ENCODE measurements around the gene KRTAP9-2.
"Not testable (repeated sequence)": the region's sequence is repeated elsewhere in the genome, so short reads cannot be mapped to it uniquely, and the experiment has no call there.

KRTAP9-2 gene

DNA sequence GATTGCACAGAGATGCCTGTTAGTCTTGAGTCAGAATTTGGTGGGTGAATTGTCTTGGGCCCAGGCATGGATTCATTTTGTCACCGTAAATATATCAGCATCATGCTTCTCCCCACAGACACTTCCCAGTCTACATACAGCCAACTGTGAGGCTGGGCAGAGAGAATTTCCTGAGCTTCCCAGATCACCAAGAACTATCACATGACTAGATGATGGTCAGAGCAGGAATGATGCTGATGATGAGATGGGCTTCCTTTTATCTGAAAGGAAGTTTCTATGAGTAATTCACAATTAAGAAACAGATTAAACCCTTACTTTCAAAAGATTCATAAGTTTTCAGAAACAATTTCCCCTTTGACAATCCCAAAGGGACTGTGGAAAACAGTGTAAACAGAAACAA, 28.4 kb downstream of the KRTAP9-2 start:
- no peaks in the 10 kb centered on the region for H3K9me3 Mint-ChIP-seq
- peaks cover 24% of the 10 kb centered on the region for H3K27me3 Mint-ChIP-seq
- intact Hi-C loops (cut with micrococcal nuclease): no loop called here
- H3K4me1 Mint-ChIP-seq (ENCODE audit: low read depth): no peaks in the 10 kb centered on the region
- no peak overlapping the region for H3K4me3 Mint-ChIP-seq
- no peaks in the 10 kb centered on the region for H3K36me3 Mint-ChIP-seq (ENCODE audit: low read depth)
- no peak overlapping the region for H3K27ac Mint-ChIP-seq

- H3K4me1 Mint-ChIP-seq (ENCODE audit: low read depth); intact Hi-C loops (cut with micrococcal nuclease); H3K36me3 Mint-ChIP-seq (ENCODE audit: low read depth); H3K27ac Mint-ChIP-seq; H3K4me3 Mint-ChIP-seq; H3K9me3 Mint-ChIP-seq: not testable (repeated sequence)
- H3K27me3 Mint-ChIP-seq: peaks cover 18% of the 10 kb centered on the region
Observed at GRCh38 chr17:41255381-41256290, 29.2 kb downstream of the KRTAP9-2 start, which contains the start of gene KRTAP9-9. Gene KRTAP9-9, plus strand, starts transcription at chr17:41255384.

DNA sequence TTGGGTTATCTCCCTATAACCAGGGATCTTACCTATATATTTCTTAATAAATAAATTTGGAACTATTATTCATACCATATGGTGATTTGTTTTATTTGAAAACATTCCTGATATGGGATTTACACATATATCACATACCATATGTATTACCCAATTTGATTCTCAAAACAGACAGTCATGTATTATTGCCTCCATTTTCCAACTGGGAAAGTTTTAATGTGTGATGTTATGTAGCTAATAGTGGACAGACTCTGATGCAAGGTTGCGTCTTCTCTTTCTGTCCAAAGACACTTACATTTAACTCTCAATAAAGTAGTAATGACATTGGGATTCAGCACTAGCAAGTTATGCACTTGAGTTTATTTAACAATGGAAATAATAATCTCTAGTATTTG, 29.8 kb downstream of the KRTAP9-2 start:
- H3K4me1 Mint-ChIP-seq (ENCODE audit: low read depth): no peaks in the 10 kb centered on the region
- no peaks in the 10 kb centered on the region for H3K36me3 Mint-ChIP-seq (ENCODE audit: low read depth)
- no peaks in the 10 kb centered on the region for H3K9me3 Mint-ChIP-seq
- H3K27me3 Mint-ChIP-seq: peaks cover 20% of the 10 kb centered on the region
- intact Hi-C loops (cut with micrococcal nuclease): no loop called here
- no peak overlapping the region for H3K27ac Mint-ChIP-seq
- H3K4me3 Mint-ChIP-seq: no peak overlapping the region

- no peak overlapping the region for H3K4me3 Mint-ChIP-seq
- no peaks in the 10 kb centered on the region for H3K9me3 Mint-ChIP-seq
- peaks cover 21% of the 10 kb centered on the region for H3K27me3 Mint-ChIP-seq
- no peaks in the 10 kb centered on the region for H3K36me3 Mint-ChIP-seq (ENCODE audit: low read depth)
- intact Hi-C loops (cut with micrococcal nuclease): no loop called here
- no peaks in the 10 kb centered on the region for H3K4me1 Mint-ChIP-seq (ENCODE audit: low read depth)
- no peak overlapping the region for H3K27ac Mint-ChIP-seq
Observed at GRCh38 chr17:41258406-41258805, 32.0 kb downstream of the KRTAP9-2 start.

DNA sequence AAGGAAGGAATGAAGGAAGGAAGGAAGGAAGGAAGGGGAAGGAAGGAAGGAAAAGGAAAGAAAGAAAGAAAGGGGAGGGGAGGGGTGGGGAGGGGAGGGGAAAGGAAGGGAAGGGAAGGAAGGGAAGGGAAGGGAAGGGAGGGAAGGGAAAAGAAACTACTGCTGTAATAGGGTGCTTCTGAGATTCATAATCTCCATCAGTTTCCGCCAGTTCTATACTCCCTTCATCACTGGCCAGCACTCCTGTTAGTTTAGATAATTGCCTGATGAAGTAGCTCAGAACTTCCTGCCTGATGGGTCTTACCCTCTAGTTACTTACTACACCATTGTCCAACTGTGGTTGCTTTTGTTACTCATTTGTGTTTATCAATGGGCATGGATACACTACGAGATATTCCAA, 36.8 kb downstream of the KRTAP9-2 start:
- Mint-ChIP-seq H3K27ac (no peak overlapping the region), H3K4me1 (ENCODE audit: low read depth) (no peaks in the 10 kb centered on the region), H3K27me3 (peaks cover 22% of the 10 kb centered on the region), H3K9me3 (no peaks in the 10 kb centered on the region), H3K36me3 (ENCODE audit: low read depth) (no peaks in the 10 kb centered on the region), H3K4me3 (no peak overlapping the region)
- intact Hi-C loops (cut with micrococcal nuclease): no loop called here

- H3K4me3 Mint-ChIP-seq: no peak overlapping the region
- no peak overlapping the region for H3K27ac Mint-ChIP-seq
- H3K27me3 Mint-ChIP-seq: peaks cover 20% of the 10 kb centered on the region
- H3K9me3 Mint-ChIP-seq: no peaks in the 10 kb centered on the region
- intact Hi-C loops (cut with micrococcal nuclease): loop anchor here (1.0 kb wide), 1 partner anchor 12 kb away; no protein-coding TSS in a partner anchor
- H3K4me1 Mint-ChIP-seq (ENCODE audit: low read depth): no peaks in the 10 kb centered on the region
- no peaks in the 10 kb centered on the region for H3K36me3 Mint-ChIP-seq (ENCODE audit: low read depth)
Observed at GRCh38 chr17:41264599-41264998, 38.2 kb downstream of the KRTAP9-2 start.

GRCh38 chr17:41265078-41265477, 38.6 kb downstream of the KRTAP9-2 start, which contains the start of gene KRTAP9-6:
Gene KRTAP9-6, plus strand, starts transcription at chr17:41265378. Its CDS starts 0 bp downstream, at chr17:41265378.
- Mint-ChIP-seq H3K36me3 (ENCODE audit: low read depth) (no peaks in the 10 kb centered on the region), H3K4me1 (ENCODE audit: low read depth) (no peaks in the 10 kb centered on the region), H3K27me3 (peaks cover 20% of the 10 kb centered on the region), H3K27ac (no peak within 1 kb of the TSS), H3K4me3 (no peak within 1 kb of the TSS), H3K9me3 (no peaks in the 10 kb centered on the region)
- intact Hi-C loops (cut with micrococcal nuclease): no loop called here

GRCh38 chr17:41267711-41268110, 41.3 kb downstream of the KRTAP9-2 start:
- intact Hi-C loops (cut with micrococcal nuclease): no loop called here
- H3K27ac Mint-ChIP-seq: no peak overlapping the region
- H3K9me3 Mint-ChIP-seq: no peaks in the 10 kb centered on the region
- no peaks in the 10 kb centered on the region for H3K36me3 Mint-ChIP-seq (ENCODE audit: low read depth)
- H3K4me1 Mint-ChIP-seq (ENCODE audit: low read depth): no peaks in the 10 kb centered on the region
- H3K27me3 Mint-ChIP-seq: peaks cover 23% of the 10 kb centered on the region
- H3K4me3 Mint-ChIP-seq: no peak overlapping the region

GRCh38 chr17:41271323-41271722, 44.9 kb downstream of the KRTAP9-2 start:
- peaks cover 15% of the 10 kb centered on the region for H3K27me3 Mint-ChIP-seq
- H3K27ac Mint-ChIP-seq; intact Hi-C loops (cut with micrococcal nuclease); H3K4me3 Mint-ChIP-seq; H3K4me1 Mint-ChIP-seq (ENCODE audit: low read depth); H3K9me3 Mint-ChIP-seq; H3K36me3 Mint-ChIP-seq (ENCODE audit: low read depth): not testable (repeated sequence)

- peaks cover 16% of the 10 kb centered on the region for H3K27me3 Mint-ChIP-seq
- intact Hi-C loops (cut with micrococcal nuclease): no loop called here
Observed at GRCh38 chr17:41271858-41272257, 45.4 kb downstream of the KRTAP9-2 start.

DNA sequence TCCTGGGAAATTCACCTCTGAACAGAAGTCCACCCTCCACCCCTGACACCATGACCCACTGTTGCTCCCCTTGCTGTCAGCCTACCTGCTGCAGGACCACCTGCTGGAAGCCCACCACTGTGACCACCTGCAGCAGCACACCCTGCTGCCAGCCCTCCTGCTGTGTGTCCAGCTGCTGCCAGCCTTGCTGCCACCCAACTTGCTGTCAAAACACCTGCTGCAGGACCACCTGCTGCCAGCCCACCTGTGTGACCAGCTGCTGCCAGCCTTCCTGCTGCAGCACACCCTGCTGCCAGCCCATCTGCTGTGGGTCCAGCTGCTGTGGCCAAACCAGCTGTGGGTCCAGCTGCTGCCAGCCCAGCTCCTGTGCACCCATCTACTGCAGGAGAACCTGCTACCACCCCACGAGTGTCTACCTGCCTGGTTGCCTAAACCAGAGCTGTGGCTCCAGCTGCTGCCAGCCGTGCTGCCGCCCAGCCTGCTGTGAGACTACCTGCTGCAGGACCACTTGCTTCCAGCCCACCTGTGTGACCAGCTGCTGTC, 49.3 kb downstream of the KRTAP9-2 start, which contains the start of gene KRTAP9-7:
Gene KRTAP9-7, plus strand, starts transcription at position 51 of the 543 bp plus-strand sequence. Its CDS starts 0 bp downstream, at position 51.
- not testable (repeated sequence) for H3K4me3 Mint-ChIP-seq; H3K36me3 Mint-ChIP-seq (ENCODE audit: low read depth); H3K9me3 Mint-ChIP-seq; H3K27ac Mint-ChIP-seq; H3K4me1 Mint-ChIP-seq (ENCODE audit: low read depth)
- intact Hi-C loops (cut with micrococcal nuclease): loop anchor here (1.0 kb wide), 1 partner anchor 11 kb away; no protein-coding TSS in a partner anchor
- H3K27me3 Mint-ChIP-seq: peaks cover 18% of the 10 kb centered on the region

More at GRCh38 chr17:41271858-41272257, 45.4 kb downstream of the KRTAP9-2 start:
- no peaks in the 10 kb centered on the region for H3K9me3 Mint-ChIP-seq
- H3K4me3 Mint-ChIP-seq: no peak overlapping the region
- H3K36me3 Mint-ChIP-seq (ENCODE audit: low read depth): no peaks in the 10 kb centered on the region
- H3K4me1 Mint-ChIP-seq (ENCODE audit: low read depth): no peaks in the 10 kb centered on the region
- no peak overlapping the region for H3K27ac Mint-ChIP-seq

Data from dendritic cell treated with granulocyte-macrophage colony-stimulating factor and Interleukin-4, amounts not matched to agents 40 ng/mL and 50 ng/mL, for 4 days (primary cell).